Measurements from ENCODE around the gene PLCH1.

Gene PLCH1

DNA sequence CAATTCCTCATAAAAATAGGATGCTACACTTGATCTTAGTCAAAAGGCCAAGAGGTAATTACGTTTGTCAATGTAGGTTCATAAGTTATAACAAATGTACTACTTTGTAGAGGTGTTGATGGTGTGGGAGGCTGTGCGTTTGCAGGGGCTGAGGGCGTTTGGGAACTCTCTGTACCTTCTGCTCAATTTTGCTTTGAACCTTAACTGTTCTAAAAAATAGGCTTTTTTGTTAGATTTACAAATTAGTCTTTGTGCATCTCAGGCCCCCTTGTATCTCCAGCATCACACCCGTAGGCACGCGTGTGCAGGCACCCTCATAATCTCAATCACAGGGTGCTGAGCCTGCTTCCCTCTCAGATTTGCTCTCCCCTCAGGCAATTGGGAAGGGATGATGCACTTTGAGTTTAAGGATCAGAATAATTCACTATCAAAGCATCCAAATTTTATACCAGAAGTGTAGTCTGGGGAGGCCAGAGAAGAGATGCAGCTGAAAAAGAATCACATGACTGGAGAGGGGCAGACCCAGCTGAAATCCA is 415.3 kb downstream of the PLCH1 start:
- no peak for DNase-seq

- no peak for DNase-seq
These were observed 417.0 kb downstream of the PLCH1 start for GRCh38 chr3:155327871-155328270.

- DNase-seq: no peak
These were observed 417.4 kb downstream of the PLCH1 start for GRCh38 chr3:155327430-155327829.

DNA sequence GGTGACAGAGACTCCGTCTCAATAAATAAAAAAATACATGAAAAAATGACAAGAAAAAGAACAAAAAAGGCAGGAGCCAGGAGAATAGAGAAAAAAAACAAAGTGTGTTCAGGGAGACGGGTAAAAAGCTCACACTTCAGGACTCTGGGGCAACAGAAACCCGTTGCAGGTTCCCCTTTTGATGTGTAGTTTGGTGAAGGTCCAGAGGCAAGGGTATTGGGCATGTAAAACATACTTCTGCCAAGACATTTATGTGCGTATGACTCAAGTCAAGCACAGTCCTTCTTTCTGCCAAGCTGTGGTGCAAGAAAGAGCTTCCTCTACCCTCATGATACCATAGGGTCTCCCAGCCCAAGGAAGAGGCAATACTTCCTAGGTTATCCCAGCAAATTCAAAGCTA is 418.0 kb downstream of the PLCH1 start:
- DNase-seq: no peak

DNA sequence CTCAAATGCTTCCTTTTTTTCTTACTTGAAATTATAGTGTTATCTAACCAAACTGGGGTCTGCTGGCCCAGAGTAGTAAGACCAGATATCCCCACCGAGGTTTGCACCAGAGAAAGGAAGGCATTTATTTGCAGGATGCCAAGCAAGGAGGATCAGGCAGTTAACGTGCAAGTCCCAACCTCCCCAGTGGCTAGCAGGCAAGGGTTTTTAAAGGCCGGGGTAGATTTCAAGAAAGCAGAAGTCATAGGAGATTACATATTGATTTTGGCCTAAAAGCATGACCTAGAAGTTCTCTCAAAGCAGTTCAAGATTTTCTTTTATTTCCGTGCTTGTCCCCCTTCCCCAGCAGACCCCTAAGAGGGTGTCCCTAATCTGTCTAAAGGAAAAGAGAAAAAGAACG is 418.6 kb downstream of the PLCH1 start:
- no peak for DNase-seq

All from activated CD4-positive, alpha-beta T cell treated with anti-CD3 and anti-CD28 coated beads for 4 hours (primary cell).